ENCODE data around the gene ZDHHC11B. TPM values are rescaled to one million over a fixed set of nuclear protein-coding genes. Genes with fewer than 3 reads are reported as not detected.

ZDHHC11B gene
- total RNA-seq, 2 donors from 2014 or later, result 0.75 to 1.3 TPM

DNA sequence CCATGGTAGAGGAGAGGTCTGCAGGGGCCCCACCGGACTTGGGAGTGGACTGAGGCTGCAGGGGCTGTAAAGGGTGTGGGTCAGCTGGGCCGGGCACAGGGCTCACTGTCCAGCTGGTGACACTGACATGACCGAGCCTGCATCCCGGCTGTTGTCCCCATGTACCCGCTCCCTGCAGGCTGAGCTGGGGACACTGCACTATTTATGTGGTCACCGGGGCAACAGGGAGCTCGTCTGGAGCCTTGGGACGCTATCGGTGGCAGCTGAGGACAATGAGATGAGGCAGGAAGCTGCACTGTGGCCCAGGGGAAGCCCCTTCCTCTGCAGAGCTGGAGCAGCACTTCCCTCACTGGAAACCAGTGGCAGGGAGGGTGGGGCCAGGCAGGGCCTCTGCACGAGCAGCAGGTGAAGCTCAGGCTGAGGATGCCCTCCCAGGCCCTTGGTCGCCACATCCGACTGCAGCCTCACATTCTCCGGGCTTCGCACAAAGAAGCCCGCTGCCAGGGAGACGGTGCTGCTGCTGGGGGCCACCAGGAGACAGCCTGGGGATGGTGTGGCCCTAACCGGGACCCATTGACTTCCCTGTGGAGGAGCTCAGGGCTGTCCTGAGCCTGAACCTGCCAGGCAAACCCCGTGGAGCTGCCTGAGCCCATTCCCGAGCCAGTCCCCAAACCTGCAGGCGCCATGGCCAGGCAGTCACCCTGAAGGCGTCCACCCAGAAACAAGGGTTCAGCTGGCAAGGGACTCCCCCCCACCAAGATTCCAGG lies 26.4 kb downstream of the ZDHHC11B start:
- no peaks in the 10 kb centered on the region for H3K27me3 ChIP-seq (ENCODE audit: control insufficient read depth, insufficient read depth, low read length, poor library complexity, severe bottlenecking)
- Mint-ChIP-seq H3K4me1 (no peaks in the 10 kb centered on the region), H3K36me3 (ENCODE audit: low read depth) (no peaks in the 10 kb centered on the region), H3K27me3 (ENCODE audit: insufficient read depth) (peaks cover 7% of the 10 kb centered on the region), H3K9me3 (no peaks in the 10 kb centered on the region), H3K4me3 (no peak overlapping the region), H3K27ac (no peak overlapping the region)
- no peaks in the 10 kb centered on the region for H3K36me3 ChIP-seq (ENCODE audit: control insufficient read depth, insufficient read depth, low read length)
- H3K4me3 ChIP-seq (ENCODE audit: low read length), result no peak overlapping the region
- 85 to 88% methylated on average over 15 to 21 of the region's 21 CpGs for WGBS, 2 experiments (ENCODE audit: insufficient coverage in 1 of 2, insufficient read length in 1 of 2)
- H3K4me1 ChIP-seq (ENCODE audit: control insufficient read depth, insufficient read depth, low read length), result peaks cover 4% of the 10 kb centered on the region
- peak overlapping the region; percentile 81 for H3K27ac ChIP-seq (ENCODE audit: low read depth, low read length)
- peak; percentile 67 for DNase-seq
- no peaks in the 10 kb centered on the region for H3K9me3 ChIP-seq (ENCODE audit: control insufficient read depth, low read length)
- TF ChIP-seq, protein P1, sequence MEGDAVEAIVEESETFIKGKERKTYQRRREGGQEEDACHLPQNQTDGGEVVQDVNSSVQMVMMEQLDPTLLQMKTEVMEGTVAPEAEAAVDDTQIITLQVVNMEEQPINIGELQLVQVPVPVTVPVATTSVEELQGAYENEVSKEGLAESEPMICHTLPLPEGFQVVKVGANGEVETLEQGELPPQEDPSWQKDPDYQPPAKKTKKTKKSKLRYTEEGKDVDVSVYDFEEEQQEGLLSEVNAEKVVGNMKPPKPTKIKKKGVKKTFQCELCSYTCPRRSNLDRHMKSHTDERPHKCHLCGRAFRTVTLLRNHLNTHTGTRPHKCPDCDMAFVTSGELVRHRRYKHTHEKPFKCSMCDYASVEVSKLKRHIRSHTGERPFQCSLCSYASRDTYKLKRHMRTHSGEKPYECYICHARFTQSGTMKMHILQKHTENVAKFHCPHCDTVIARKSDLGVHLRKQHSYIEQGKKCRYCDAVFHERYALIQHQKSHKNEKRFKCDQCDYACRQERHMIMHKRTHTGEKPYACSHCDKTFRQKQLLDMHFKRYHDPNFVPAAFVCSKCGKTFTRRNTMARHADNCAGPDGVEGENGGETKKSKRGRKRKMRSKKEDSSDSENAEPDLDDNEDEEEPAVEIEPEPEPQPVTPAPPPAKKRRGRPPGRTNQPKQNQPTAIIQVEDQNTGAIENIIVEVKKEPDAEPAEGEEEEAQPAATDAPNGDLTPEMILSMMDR (conservative IDR thresholded peaks at IDR 0.05), result no peak
- H3K9ac ChIP-seq (ENCODE audit: extremely low read depth, low read length, poor library complexity, severe bottlenecking), result no peak overlapping the region

DNA sequence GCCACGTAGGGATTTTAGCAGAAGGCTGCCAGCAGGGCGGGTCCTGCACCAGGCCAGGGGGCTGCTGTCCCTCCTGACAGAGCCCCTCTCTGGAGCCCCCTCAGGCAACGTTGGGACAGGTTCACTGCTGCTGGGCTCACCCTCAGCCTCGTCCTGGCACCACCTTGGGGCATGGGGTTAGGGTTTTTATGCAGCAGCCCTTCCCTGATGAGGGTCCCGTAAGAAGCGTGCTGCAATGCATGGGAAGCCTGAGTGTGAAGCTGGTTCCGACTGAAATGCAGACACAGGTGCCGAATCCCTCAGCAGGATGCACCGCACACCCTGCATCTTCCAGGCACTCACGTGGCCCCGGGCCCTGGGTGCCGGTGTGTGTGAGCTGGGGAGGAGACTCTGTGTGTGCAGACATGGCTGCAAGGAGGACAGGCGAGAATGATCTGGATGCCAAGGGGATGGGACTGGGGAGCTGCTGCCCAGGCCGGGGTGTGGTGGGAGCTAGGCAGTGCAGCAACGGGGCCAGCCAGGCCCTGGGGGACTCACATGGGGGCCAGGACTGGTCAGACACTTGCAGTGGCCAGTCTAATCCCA lies 27.1 kb downstream of the ZDHHC11B start:
- no peaks in the 10 kb centered on the region for H3K27me3 ChIP-seq (ENCODE audit: control insufficient read depth, insufficient read depth, low read length, poor library complexity, severe bottlenecking)
- no peaks in the 10 kb centered on the region for H3K36me3 ChIP-seq (ENCODE audit: control insufficient read depth, insufficient read depth, low read length)
- no peak overlapping the region for H3K4me3 ChIP-seq (ENCODE audit: low read length)
- Mint-ChIP-seq H3K27ac (peak overlapping the region; percentile 11), H3K9me3 (no peaks in the 10 kb centered on the region), H3K4me3 (no peak overlapping the region), H3K4me1 (no peaks in the 10 kb centered on the region), H3K36me3 (ENCODE audit: low read depth) (no peaks in the 10 kb centered on the region), H3K27me3 (ENCODE audit: insufficient read depth) (peaks cover 7% of the 10 kb centered on the region)
- WGBS, 2 experiments (ENCODE audit: insufficient coverage in 1 of 2, insufficient read length in 1 of 2), result 91 to 92% methylated on average over 10 to 15 of the region's 15 CpGs
- H3K27ac ChIP-seq (ENCODE audit: low read depth, low read length), result peak overlapping the region; percentile 81
- TF ChIP-seq, protein P1 (conservative IDR thresholded peaks at IDR 0.05), result no peak
- H3K4me1 ChIP-seq (ENCODE audit: control insufficient read depth, insufficient read depth, low read length), result peaks cover 4% of the 10 kb centered on the region
- DNase-seq, result no peak
- no peak overlapping the region for H3K9ac ChIP-seq (ENCODE audit: extremely low read depth, low read length, poor library complexity, severe bottlenecking)
- H3K9me3 ChIP-seq (ENCODE audit: control insufficient read depth, low read length), result no peaks in the 10 kb centered on the region

DNA sequence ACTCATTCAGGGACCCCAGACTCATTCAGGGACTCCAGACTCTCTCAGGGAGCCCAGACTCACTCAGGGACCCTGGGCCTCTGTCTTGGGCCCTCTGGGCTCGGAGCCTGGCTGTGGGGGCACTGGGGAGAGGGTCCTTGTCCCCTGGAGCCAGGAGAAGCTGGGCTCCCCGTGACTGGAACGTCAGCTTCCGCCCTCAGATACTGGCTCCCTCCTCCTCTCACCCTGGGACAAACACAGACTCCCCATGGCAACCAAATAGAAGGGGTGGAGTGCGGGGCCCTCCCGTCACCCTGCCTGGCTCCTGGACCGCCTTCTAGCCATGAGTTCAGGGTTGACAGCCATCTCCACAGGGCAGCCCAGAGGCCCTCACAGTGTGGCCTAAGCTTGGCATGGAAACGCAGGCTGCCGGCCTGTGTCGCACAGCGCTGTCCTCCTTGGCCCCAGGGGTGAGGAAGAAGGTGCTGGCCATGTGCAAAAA lies 27.6 kb downstream of the ZDHHC11B start:
- H3K27ac ChIP-seq (ENCODE audit: low read depth, low read length), result peak overlapping the region; percentile 41
- H3K27ac Mint-ChIP-seq, result no peak overlapping the region
- peak; percentile 45 for DNase-seq

More for the DNA sequence above, 27.6 kb downstream of the ZDHHC11B start:
- WGBS, 2 experiments (ENCODE audit: insufficient coverage in 1 of 2, insufficient read length in 1 of 2), result 78 to 88% methylated on average over 3 to 11 of the region's 11 CpGs
- H3K9me3 Mint-ChIP-seq, result no peaks in the 10 kb centered on the region
- H3K27me3 Mint-ChIP-seq (ENCODE audit: insufficient read depth), result peaks cover 7% of the 10 kb centered on the region
- Histone ChIP-seq H3K27me3 (ENCODE audit: control insufficient read depth, insufficient read depth, low read length, poor library complexity, severe bottlenecking) (no peaks in the 10 kb centered on the region), H3K9ac (ENCODE audit: extremely low read depth, low read length, poor library complexity, severe bottlenecking) (no peak overlapping the region), H3K4me3 (ENCODE audit: low read length) (no peak overlapping the region), H3K36me3 (ENCODE audit: control insufficient read depth, insufficient read depth, low read length) (no peaks in the 10 kb centered on the region), H3K9me3 (ENCODE audit: control insufficient read depth, low read length) (no peaks in the 10 kb centered on the region), H3K4me1 (ENCODE audit: control insufficient read depth, insufficient read depth, low read length) (peaks cover 4% of the 10 kb centered on the region)
- TF ChIP-seq, protein P1 (conservative IDR thresholded peaks at IDR 0.05), result no peak
- no peak overlapping the region for H3K4me3 Mint-ChIP-seq
- no peaks in the 10 kb centered on the region for H3K4me1 Mint-ChIP-seq
- H3K36me3 Mint-ChIP-seq (ENCODE audit: low read depth), result no peaks in the 10 kb centered on the region
